ENCODE measurements around the gene CHST7. TPM values are rescaled to one million over a fixed set of nuclear protein-coding genes. Genes with fewer than 3 reads are reported as not detected.
"Not testable (repeated sequence)": the region's sequence is repeated elsewhere in the genome, so short reads cannot be mapped to it uniquely, and the experiment has no call there.

Gene CHST7, protein sequence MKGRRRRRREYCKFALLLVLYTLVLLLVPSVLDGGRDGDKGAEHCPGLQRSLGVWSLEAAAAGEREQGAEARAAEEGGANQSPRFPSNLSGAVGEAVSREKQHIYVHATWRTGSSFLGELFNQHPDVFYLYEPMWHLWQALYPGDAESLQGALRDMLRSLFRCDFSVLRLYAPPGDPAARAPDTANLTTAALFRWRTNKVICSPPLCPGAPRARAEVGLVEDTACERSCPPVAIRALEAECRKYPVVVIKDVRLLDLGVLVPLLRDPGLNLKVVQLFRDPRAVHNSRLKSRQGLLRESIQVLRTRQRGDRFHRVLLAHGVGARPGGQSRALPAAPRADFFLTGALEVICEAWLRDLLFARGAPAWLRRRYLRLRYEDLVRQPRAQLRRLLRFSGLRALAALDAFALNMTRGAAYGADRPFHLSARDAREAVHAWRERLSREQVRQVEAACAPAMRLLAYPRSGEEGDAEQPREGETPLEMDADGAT
- total RNA-seq, result 100 to 1,000 TPM in 1 of 7 donors, 10 to 100 TPM in 5, 1 to 10 TPM in 1; 5.9 to 144 (median 33.8) TPM
- 10 to 100 TPM; 24.8 to 25.1 TPM for polyA plus RNA-seq
- long read RNA-seq, donor 1, transcript CHST7-201 (2 exons, 2,289 nt), result major isoform, 11 of 15 reads
- long read RNA-seq, donor 1, partial matches to known transcripts, result 1 of 15 reads
- long read RNA-seq, donor 1, other reads (novel, unspliced or antisense), result 3 of 15 reads
- long read RNA-seq, donor 2, partial matches to known transcripts, result 0 of 1 reads
- long read RNA-seq, donor 2, other reads (novel, unspliced or antisense), result 0 of 1 reads
- long read RNA-seq, donor 3, transcript CHST7-201 (2 exons, 2,289 nt), result major isoform, 90 of 94 reads
- long read RNA-seq, donor 3, partial matches to known transcripts, result 1 of 94 reads
- long read RNA-seq, donor 3, other reads (novel, unspliced or antisense), result 3 of 94 reads

DNA sequence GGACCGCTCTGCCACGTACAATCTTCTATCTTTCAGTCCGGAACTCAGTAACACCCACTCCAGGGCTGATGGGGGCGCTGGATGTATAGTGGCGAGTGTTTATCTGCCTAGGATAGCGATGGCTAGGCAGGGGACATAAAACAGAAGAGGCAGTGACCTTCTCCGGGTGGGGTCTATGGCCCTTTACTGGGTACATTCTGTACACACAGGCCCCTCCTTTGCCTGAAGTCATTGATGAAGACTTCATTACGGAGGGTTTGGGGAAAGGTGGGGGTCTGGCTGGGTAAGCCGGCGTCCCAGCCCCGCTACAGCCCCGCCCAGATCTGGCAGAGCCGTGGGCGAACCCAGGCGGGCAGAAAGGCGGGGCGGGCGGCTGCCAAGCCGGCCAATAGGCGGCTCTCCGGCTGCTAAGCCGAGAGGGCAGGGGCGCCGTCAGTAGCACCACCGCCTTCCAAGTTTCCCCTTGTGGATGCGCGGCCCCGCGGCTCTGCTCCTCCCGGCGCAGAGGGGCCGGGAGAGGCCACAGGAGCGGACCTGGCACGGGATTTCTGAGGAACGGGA is at the start of gene CHST7:
CHST7 (plus strand) TSS at position 435 of the 561 bp plus-strand sequence. CDS start 167 bp downstream, outside the sequence.
- H3K4me3 ChIP-seq, result peak within 1 kb of the TSS; percentile 54
- no peaks in the 10 kb centered on the region for H3K27me3 ChIP-seq
- H3K4me1 ChIP-seq (ENCODE audit: insufficient read depth), result no peaks in the 10 kb centered on the region
- TF ChIP-seq POLR2A (IDR thresholded peaks at IDR 0.05) (no peak), EP300 (IDR thresholded peaks at IDR 0.05) (no peak)
- TF ChIP-seq, protein P1, sequence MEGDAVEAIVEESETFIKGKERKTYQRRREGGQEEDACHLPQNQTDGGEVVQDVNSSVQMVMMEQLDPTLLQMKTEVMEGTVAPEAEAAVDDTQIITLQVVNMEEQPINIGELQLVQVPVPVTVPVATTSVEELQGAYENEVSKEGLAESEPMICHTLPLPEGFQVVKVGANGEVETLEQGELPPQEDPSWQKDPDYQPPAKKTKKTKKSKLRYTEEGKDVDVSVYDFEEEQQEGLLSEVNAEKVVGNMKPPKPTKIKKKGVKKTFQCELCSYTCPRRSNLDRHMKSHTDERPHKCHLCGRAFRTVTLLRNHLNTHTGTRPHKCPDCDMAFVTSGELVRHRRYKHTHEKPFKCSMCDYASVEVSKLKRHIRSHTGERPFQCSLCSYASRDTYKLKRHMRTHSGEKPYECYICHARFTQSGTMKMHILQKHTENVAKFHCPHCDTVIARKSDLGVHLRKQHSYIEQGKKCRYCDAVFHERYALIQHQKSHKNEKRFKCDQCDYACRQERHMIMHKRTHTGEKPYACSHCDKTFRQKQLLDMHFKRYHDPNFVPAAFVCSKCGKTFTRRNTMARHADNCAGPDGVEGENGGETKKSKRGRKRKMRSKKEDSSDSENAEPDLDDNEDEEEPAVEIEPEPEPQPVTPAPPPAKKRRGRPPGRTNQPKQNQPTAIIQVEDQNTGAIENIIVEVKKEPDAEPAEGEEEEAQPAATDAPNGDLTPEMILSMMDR (IDR thresholded peaks at IDR 0.05), result peak in 2 of 3 donors; percentile 30 to 51
- DNase-seq, result peak; percentile 63 to 84 (median 76)
- H3K27ac ChIP-seq, result peak within 1 kb of the TSS; percentile 44 to 54
- no peaks in the 10 kb centered on the region for H3K36me3 ChIP-seq
- intact Hi-C loops (cut with DNase I), result loop anchor here in 3 of 4 donors (5.0 to 10.0 kb wide), 3 partner anchors 61 to 74 kb away; no protein-coding TSS in a partner anchor
- no peaks in the 10 kb centered on the region for H3K9me3 ChIP-seq
- WGBS, 3 donors, result 28 to 40% (median 37%) methylated on average over 35 of the region's 35 CpGs

DNA sequence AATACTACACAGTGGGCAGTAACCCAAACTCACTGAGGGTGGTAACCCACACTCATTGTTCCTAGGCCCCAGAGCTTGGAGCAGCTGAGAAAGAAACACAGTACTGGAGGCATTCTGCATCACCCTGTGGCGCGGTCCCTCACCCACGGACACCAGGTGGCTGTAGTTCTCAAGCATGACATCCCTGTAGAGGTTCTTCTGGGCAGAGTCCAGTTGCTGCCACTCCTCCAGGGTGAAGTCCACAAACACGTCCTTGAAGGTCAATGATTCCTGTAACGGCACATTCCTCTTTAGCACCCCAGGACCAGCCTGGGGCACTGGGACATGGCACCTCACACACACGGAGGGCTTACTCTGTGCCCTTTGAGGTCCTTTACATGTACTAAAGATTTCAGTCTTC is 44.9 kb upstream of the CHST7 start:
- H3K27me3 ChIP-seq; H3K9me3 ChIP-seq; DNase-seq; H3K4me1 ChIP-seq (ENCODE audit: insufficient read depth); intact Hi-C loops (cut with DNase I); H3K27ac ChIP-seq; H3K4me3 ChIP-seq; H3K36me3 ChIP-seq: not testable (repeated sequence)
- WGBS, 3 donors, result 76 to 81% (median 79%) methylated on average over 4 to 6 of the region's 6 CpGs

DNA sequence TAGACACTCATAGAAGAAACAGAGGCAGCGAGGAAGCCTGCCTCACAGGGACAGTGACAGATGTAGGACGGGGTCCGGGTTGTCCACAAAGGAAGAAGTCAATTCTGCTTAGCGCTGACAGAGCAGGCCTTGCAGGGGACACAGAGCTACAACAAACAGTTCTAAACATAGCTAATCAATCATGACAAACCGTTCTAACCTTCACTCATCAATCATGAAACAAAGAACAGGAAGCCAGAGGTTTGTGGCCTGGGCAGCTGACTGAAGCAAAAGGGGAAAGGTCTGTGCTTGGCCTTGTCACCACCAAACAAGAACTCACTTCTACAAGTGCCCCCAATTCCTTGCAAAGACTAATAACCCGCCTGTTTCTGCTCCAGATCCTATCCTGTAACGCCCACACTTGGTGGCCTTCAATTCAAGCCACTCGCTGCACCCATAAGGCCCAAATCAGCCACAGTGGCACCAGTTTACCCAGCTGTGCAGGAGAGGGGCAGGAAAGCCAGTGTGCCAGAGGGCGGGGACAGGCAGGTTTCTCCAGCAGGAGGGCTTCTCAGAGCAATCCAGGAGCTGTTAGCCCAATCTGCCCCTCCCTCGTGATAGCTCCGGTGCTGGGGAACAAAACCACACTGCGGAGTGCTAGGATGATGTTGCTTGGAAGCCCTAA is 43.7 kb upstream of the CHST7 start:
- intact Hi-C loops (cut with DNase I); H3K27me3 ChIP-seq; H3K36me3 ChIP-seq; DNase-seq; H3K4me1 ChIP-seq (ENCODE audit: insufficient read depth); H3K4me3 ChIP-seq; H3K27ac ChIP-seq; H3K9me3 ChIP-seq: not testable (repeated sequence)
- WGBS, 3 donors, result 68 to 81% (median 81%) methylated on average over 12 of the region's 12 CpGs

DNA sequence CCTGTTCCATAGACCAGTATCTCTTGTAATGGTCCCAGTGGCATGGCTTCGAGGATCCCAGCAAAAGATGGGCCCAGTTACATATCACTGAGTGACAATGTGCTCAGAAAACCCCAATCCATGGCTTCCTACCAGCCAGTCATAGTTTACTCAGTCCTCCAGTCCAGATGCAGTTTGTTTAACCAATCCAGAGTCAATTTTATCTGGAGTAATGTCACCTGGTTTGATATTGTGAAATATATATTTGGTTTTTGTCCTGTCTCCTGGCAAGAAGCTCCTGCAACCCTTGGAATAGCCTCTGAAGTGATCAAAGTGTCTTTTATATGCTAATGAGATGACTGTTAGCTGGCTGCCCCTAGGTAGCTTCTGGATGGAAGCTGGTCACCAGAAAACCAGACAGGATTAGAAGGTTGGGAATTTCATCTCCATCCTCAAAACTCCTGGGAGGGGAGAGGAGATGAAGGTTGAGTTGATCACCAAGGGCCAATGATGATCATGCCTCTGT is 43.1 kb upstream of the CHST7 start:
- DNase-seq; H3K36me3 ChIP-seq; H3K4me1 ChIP-seq (ENCODE audit: insufficient read depth); H3K27ac ChIP-seq; H3K27me3 ChIP-seq; intact Hi-C loops (cut with DNase I); H3K9me3 ChIP-seq; H3K4me3 ChIP-seq: not testable (repeated sequence)
- 53 to 73% (median 62%) methylated on average over 1 of the region's 1 CpG for WGBS, 3 donors

DNA sequence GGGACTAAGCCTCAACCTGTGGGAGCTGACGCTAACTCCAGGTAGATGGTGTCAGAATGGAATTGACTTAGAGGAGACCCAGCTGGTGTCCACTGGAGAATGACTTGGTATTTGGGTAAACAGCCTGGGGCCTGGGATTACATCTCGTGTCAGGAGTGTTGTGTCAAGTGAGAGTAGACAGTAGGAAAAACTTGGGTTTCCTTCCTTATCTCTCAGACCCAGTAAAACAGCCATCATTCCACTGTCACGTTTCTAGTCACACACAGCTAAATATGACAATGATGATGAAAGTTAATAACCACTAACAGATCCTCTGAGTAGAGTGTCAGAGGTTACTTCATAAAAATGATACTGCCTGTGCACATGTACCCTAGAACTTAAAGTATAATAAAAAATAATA is 42.1 kb upstream of the CHST7 start:
- Histone ChIP-seq H3K4me1 (ENCODE audit: insufficient read depth) (no peaks in the 10 kb centered on the region), H3K36me3 (no peaks in the 10 kb centered on the region), H3K4me3 (no peak overlapping the region), H3K9me3 (no peaks in the 10 kb centered on the region), H3K27me3 (no peaks in the 10 kb centered on the region), H3K27ac (no peak overlapping the region)
- no peak for DNase-seq
- TF ChIP-seq EP300 (IDR thresholded peaks at IDR 0.05), result no peak
- TF ChIP-seq, protein P1 (IDR thresholded peaks at IDR 0.05), result no peak
- TF ChIP-seq POLR2A (IDR thresholded peaks at IDR 0.05), result no peak
- intact Hi-C loops (cut with DNase I), result no loop called here
- WGBS, 3 donors, result 66 to 72% (median 69%) methylated on average over 3 of the region's 3 CpGs

All from ovary (tissue), 10 donors.